Trophoblast cell (in vitro differentiated cells and primary cell): ENCODE data around the gene ABCC10.

Experiments
- DNase-seq, 2 donors: peaks; one replicate each; pipeline ENCODE4 v3.0.0-alpha.2; 2016
- H2AFZ ChIP-seq: 2 replicates; pipeline ENCODE4 v1.6.1; 2013; ENCODE audit warnings: low read length, moderate library complexity, mild to moderate bottlenecking; ENCODE audit not compliant: insufficient read depth, poor library complexity
- H2AK5ac ChIP-seq: 2 replicates; pipeline ENCODE4 v1.6.1; 2013; ENCODE audit warnings: mild to moderate bottlenecking, low read length
- H2BK120ac ChIP-seq: 2 replicates; pipeline ENCODE4 v1.6.1; 2013; ENCODE audit warnings: low read length, mild to moderate bottlenecking, moderate library complexity; ENCODE audit not compliant: insufficient read depth, poor library complexity
- H2BK12ac ChIP-seq: 2 replicates; pipeline ENCODE4 v1.6.1; 2013; ENCODE audit warnings: mild to moderate bottlenecking, low read length, moderate library complexity
- H2BK5ac ChIP-seq: 2 replicates; pipeline ENCODE4 v1.6.1; 2013; ENCODE audit warnings: low read length, low read depth, moderate library complexity, mild to moderate bottlenecking; ENCODE audit not compliant: poor library complexity
- H3K14ac ChIP-seq: 2 replicates; pipeline ENCODE4 v1.6.1; 2013; ENCODE audit warnings: mild to moderate bottlenecking, low read length
- H3K18ac ChIP-seq: 2 replicates; pipeline ENCODE4 v1.6.1; 2013; ENCODE audit warnings: mild to moderate bottlenecking, low read length
- H3K23ac ChIP-seq: 2 replicates; pipeline ENCODE4 v1.6.1; 2013; ENCODE audit warnings: low read length
- H3K27ac ChIP-seq: 2 replicates; pipeline ENCODE4 v1.5.1; 2013; ENCODE audit warnings: low read depth, mild to moderate bottlenecking, inconsistent platforms, low read length, moderate library complexity
- H3K27me3 ChIP-seq: 2 replicates; pipeline ENCODE4 v1.6.1; 2013; ENCODE audit warnings: inconsistent platforms, mild to moderate bottlenecking, low read length, moderate library complexity; ENCODE audit not compliant: insufficient read depth
- H3K36me3 ChIP-seq, 2 experiments: 1 replicate in 1 of 2; 2 replicates in 1 of 2; pipeline ENCODE4 v1.6.1; 2013; ENCODE audit warnings: low read length in 2 of 2, mild to moderate bottlenecking in 2 of 2, moderate library complexity in 1 of 2; ENCODE audit not compliant: insufficient read depth in 2 of 2, control insufficient read depth in 1 of 2
- H3K4ac ChIP-seq: 2 replicates; pipeline ENCODE4 v1.6.1; 2013; ENCODE audit warnings: low read depth, mild to moderate bottlenecking, low read length, moderate library complexity
- H3K4me1 ChIP-seq, 2 experiments: 1 replicate in 1 of 2; 2 replicates in 1 of 2; pipeline ENCODE4 v1.6.1; 2013; ENCODE audit warnings: low read length in 2 of 2, mild to moderate bottlenecking in 2 of 2, moderate library complexity in 1 of 2; ENCODE audit not compliant: insufficient read depth in 2 of 2, control insufficient read depth in 1 of 2
- H3K4me2 ChIP-seq: 2 replicates; pipeline ENCODE4 v1.6.1; 2013; ENCODE audit warnings: inconsistent platforms, mild to moderate bottlenecking, low read length, moderate library complexity
- H3K4me3 ChIP-seq: 2 replicates; pipeline ENCODE4 v1.5.1; 2013; ENCODE audit warnings: mild to moderate bottlenecking, low read depth, low read length, inconsistent platforms
- H3K79me1 ChIP-seq: one replicate; pipeline ENCODE4 v1.6.1; 2013; ENCODE audit warnings: low read length
- H3K79me2 ChIP-seq: 2 replicates; pipeline ENCODE4 v1.6.1; 2013; ENCODE audit warnings: low read length, mild to moderate bottlenecking; ENCODE audit not compliant: control insufficient read depth, insufficient read depth, poor library complexity
- H3K9ac ChIP-seq: 2 replicates; pipeline ENCODE4 v1.6.1; 2013; ENCODE audit warnings: mild to moderate bottlenecking, low read length
- H3K9me3 ChIP-seq: 2 replicates; pipeline ENCODE4 v1.6.1; 2013; ENCODE audit warnings: low read depth, mild to moderate bottlenecking, control low read depth, inconsistent platforms, low read length; ENCODE audit not compliant: insufficient read depth
- H4K12ac ChIP-seq: 2 replicates; pipeline ENCODE4 v1.6.1; 2013; ENCODE audit warnings: low read depth, mild to moderate bottlenecking, low read length, moderate library complexity
- H4K8ac ChIP-seq: 2 replicates; pipeline ENCODE4 v1.6.1; 2013; ENCODE audit warnings: low read depth, mild to moderate bottlenecking, low read length, moderate library complexity
- H4K91ac ChIP-seq: one replicate; pipeline ENCODE4 v1.6.1; 2013; ENCODE audit warnings: low read depth, mild to moderate bottlenecking, low read length, moderate library complexity
- WGBS: extraction: QIAGEN DNeasy Blood & Tissue Kit; methylation state at CpG from one replicate; pipeline ENCODE4 v1.1.7; 2013; ENCODE audit warnings: missing lambda C conversion rate; ENCODE audit not compliant: insufficient read length, insufficient coverage; ENCODE audit errors: extremely low coverage; 5-methylcytosine and 5-hydroxymethylcytosine counted together

ABCC10 gene

DNA sequence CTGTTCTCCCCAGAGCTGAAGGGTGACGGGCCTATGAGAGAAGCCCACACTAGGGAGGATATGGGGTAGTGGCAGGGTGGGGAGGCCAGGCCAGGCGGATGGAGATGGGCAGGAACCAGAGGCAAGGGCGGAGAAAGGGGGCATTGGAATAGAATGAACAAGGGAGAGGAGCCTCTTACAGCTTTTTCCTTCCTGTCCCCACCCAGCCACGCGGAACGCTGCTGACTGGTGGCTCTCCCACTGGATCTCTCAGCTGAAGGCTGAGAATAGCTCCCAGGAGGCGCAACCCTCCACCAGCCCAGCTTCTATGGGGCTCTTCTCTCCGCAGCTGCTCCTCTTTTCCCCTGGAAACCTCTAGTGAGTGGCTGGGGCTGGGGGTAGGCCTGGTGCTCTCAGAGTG is 17.2 kb downstream of the ABCC10 start:
- H2BK120ac ChIP-seq: no peak overlapping the region
- no peaks in the 10 kb centered on the region for H3K79me1 ChIP-seq
- no peak overlapping the region for H2BK12ac ChIP-seq
- H3K36me3 ChIP-seq: peaks cover 69 to 76% of the 10 kb centered on the region in 2 experiments
- no peak overlapping the region for H3K4me2 ChIP-seq
- no peak overlapping the region for H3K18ac ChIP-seq
- H3K14ac ChIP-seq: no peak overlapping the region
- no peaks in the 10 kb centered on the region for H3K79me2 ChIP-seq
- H3K9me3 ChIP-seq: no peaks in the 10 kb centered on the region
- no peak overlapping the region for H4K12ac ChIP-seq
- H3K27me3 ChIP-seq: no peaks in the 10 kb centered on the region
- no peak overlapping the region for H3K4me3 ChIP-seq
- H2BK5ac ChIP-seq: no peak overlapping the region
- WGBS: no CpG with 5 or more reads among the region's 8 CpGs
- no peak overlapping the region for H4K91ac ChIP-seq
- no peak overlapping the region for H3K4ac ChIP-seq
- no peak overlapping the region for H3K27ac ChIP-seq
- no peak overlapping the region for H3K9ac ChIP-seq
- no peak overlapping the region for H2AFZ ChIP-seq
- DNase-seq: no peak
- H4K8ac ChIP-seq: no peak overlapping the region
- no peak overlapping the region for H2AK5ac ChIP-seq
- H3K4me1 ChIP-seq: no peaks in the 10 kb centered on the region
- no peak overlapping the region for H3K23ac ChIP-seq

DNA sequence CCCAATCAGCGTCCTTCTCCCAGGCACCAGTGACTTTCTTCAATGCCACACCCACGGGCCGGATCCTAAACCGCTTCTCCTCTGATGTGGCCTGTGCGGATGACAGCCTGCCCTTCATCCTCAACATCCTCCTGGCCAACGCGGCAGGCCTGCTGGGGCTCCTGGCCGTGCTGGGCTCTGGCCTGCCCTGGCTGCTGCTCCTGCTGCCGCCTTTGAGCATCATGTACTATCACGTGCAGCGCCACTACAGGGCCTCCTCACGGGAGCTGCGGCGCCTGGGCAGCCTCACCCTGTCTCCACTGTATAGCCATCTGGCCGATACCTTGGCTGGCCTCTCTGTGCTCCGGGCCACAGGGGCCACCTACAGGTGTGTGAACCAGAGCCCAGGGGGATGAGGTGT is 18.2 kb downstream of the ABCC10 start:
- no peak overlapping the region for H3K27ac ChIP-seq
- no peak overlapping the region for H3K18ac ChIP-seq
- H2BK5ac ChIP-seq: no peak overlapping the region
- no peak overlapping the region for H3K9ac ChIP-seq
- DNase-seq: no peak
- H3K23ac ChIP-seq: no peak overlapping the region
- no peak overlapping the region for H4K8ac ChIP-seq
- H3K36me3 ChIP-seq: peaks cover 71 to 81% of the 10 kb centered on the region in 2 experiments
- no peak overlapping the region for H2BK120ac ChIP-seq
- no peak overlapping the region for H2AFZ ChIP-seq
- no peak overlapping the region for H2BK12ac ChIP-seq
- no peak overlapping the region for H4K12ac ChIP-seq
- no peaks in the 10 kb centered on the region for H3K79me2 ChIP-seq
- H3K4me1 ChIP-seq: no peaks in the 10 kb centered on the region
- no peaks in the 10 kb centered on the region for H3K79me1 ChIP-seq
- H3K14ac ChIP-seq: no peak overlapping the region
- H3K4me3 ChIP-seq: no peak overlapping the region
- H4K91ac ChIP-seq: no peak overlapping the region
- H3K27me3 ChIP-seq: no peaks in the 10 kb centered on the region
- H3K4me2 ChIP-seq: no peak overlapping the region
- no peaks in the 10 kb centered on the region for H3K9me3 ChIP-seq
- no CpG with 5 or more reads among the region's 16 CpGs for WGBS
- H3K4ac ChIP-seq: no peak overlapping the region
- no peak overlapping the region for H2AK5ac ChIP-seq

DNA sequence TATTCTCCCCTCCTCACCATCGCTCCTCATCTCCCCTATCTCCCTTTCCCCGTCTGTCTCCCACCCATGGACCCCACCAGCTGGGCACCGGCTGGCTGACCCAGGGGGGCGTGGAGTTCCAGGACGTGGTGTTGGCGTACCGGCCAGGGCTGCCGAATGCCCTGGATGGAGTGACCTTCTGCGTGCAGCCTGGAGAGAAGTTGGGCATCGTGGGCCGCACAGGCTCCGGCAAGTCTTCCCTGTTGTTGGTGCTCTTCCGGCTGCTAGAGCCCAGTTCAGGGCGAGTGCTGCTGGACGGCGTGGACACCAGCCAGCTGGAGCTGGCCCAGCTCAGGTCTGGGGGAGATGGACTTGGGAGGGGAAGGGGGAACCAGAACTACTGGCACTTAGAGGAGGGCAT is 20.3 kb downstream of the ABCC10 start:
- H2AFZ ChIP-seq: no peak overlapping the region
- H4K91ac ChIP-seq: no peak overlapping the region
- H3K9me3 ChIP-seq: no peaks in the 10 kb centered on the region
- no peaks in the 10 kb centered on the region for H3K27me3 ChIP-seq
- H3K79me1 ChIP-seq: no peaks in the 10 kb centered on the region
- H2BK120ac ChIP-seq: no peak overlapping the region
- no peak overlapping the region for H3K9ac ChIP-seq
- no peak overlapping the region for H4K8ac ChIP-seq
- no peak overlapping the region for H4K12ac ChIP-seq
- H3K4me3 ChIP-seq: no peak overlapping the region
- no peak overlapping the region for H2BK5ac ChIP-seq
- no peak overlapping the region for H3K4ac ChIP-seq
- WGBS: 100% methylated on average over 2 of the region's 16 CpGs
- no peak for DNase-seq
- no peaks in the 10 kb centered on the region for H3K79me2 ChIP-seq
- no peak overlapping the region for H3K18ac ChIP-seq
- no peaks in the 10 kb centered on the region for H3K4me1 ChIP-seq
- H2BK12ac ChIP-seq: no peak overlapping the region
- H3K4me2 ChIP-seq: no peak overlapping the region
- H3K23ac ChIP-seq: no peak overlapping the region
- no peak overlapping the region for H3K27ac ChIP-seq
- H2AK5ac ChIP-seq: no peak overlapping the region
- no peak overlapping the region for H3K14ac ChIP-seq
- H3K36me3 ChIP-seq: peaks cover 79 to 88% of the 10 kb centered on the region in 2 experiments

DNA sequence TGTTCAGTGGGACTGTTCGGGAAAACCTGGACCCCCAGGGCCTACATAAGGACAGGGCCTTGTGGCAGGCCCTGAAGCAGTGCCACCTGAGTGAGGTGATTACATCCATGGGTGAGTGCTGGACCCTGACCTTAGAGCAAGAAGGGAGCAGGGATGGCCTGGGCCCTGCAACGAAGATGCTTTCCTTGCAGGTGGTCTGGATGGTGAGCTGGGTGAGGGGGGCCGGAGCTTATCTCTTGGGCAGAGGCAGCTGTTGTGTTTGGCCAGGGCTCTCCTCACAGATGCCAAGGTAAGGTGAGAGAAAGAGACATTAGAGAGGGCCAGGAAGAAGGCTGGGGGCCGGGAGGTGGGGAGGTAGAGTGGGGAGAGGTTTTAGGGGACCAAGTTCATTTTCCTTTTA is 21.6 kb downstream of the ABCC10 start:
- Histone ChIP-seq H2BK12ac (no peak overlapping the region), H3K4ac (no peak overlapping the region), H3K4me2 (no peak overlapping the region), H3K23ac (no peak overlapping the region), H3K79me1 (no peaks in the 10 kb centered on the region), H2AK5ac (no peak overlapping the region), H3K9me3 (no peaks in the 10 kb centered on the region), H3K27ac (no peak overlapping the region), H3K18ac (no peak overlapping the region), H4K12ac (no peak overlapping the region), H3K14ac (no peak overlapping the region), H3K9ac (no peak overlapping the region), H4K91ac (no peak overlapping the region), H3K36me3 (peaks cover 72 to 81% of the 10 kb centered on the region in 2 experiments), H2BK120ac (no peak overlapping the region), H3K4me1 (no peaks in the 10 kb centered on the region), H4K8ac (no peak overlapping the region), H3K27me3 (no peaks in the 10 kb centered on the region), H2AFZ (no peak overlapping the region), H3K79me2 (no peaks in the 10 kb centered on the region), H3K4me3 (no peak overlapping the region), H2BK5ac (no peak overlapping the region)
- DNase-seq: no peak
- no CpG with 5 or more reads among the region's 4 CpGs for WGBS
